ENCODE data around the gene ADARB1. TPM values are rescaled to one million over a fixed set of nuclear protein-coding genes. Genes with fewer than 3 reads are reported as not detected.

Gene ADARB1
- polyA plus RNA-seq, 1 donor (not counting 4 experiments of a cell fraction or from before 2014, with no cell fraction given) = 13.0 TPM

DNA sequence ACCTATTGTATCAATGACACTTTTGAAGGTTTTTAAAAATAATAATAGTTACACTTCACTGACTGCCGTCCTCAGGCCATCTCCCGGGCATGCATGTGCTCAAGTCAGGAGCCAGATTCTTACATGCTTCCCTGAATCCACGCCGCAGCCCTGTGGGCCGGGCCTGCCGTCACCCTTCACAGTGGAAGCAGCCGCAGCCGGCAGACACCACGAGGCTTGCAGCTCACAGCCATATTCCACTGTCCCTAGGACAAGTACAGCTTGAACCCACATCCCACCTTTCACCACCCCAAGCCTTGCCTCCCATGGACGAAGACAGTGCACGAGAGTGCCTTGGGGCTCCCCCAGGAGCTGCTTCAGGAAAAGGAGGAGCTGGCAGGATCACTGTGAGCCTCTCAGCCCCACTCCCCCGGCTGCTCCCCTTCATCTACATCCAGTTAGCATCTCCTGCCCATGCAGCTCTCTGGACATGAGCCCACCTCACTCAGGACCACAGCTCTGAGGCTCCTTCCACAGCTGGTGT is 136.1 kb downstream of the ADARB1 start:
- Histone ChIP-seq H3K4me3 (ENCODE audit: control insufficient read depth in 2 of 3, extremely low read depth in 1 of 3, insufficient read depth in 2 of 3, low read depth in 1 of 3, low read length in 3 of 3) (no peak overlapping the region), H3K27me3 (ENCODE audit: control insufficient read depth, extremely low read depth, insufficient read depth, low read length) (no peaks in the 10 kb centered on the region), H3K27ac (ENCODE audit: control insufficient read depth, insufficient read depth, low read length) (no peak overlapping the region), H3K9ac (ENCODE audit: control insufficient read depth, extremely low read depth, insufficient read depth, low read length) (no peak overlapping the region), H3K9me3 (ENCODE audit: control insufficient read depth, low read depth, low read length) (no peaks in the 10 kb centered on the region), H3K4me1 (ENCODE audit: control insufficient read depth, extremely low read depth, insufficient read depth, low read length) (no peaks in the 10 kb centered on the region), H3K79me2 (ENCODE audit: control insufficient read depth, insufficient read depth, low read length) (no peaks in the 10 kb centered on the region), H3K9me1 (ENCODE audit: control insufficient read depth, extremely low read depth, insufficient read depth, low read length) (no peaks in the 10 kb centered on the region), H2AFZ (ENCODE audit: control insufficient read depth, low read length) (no peak overlapping the region), H3K4me2 (ENCODE audit: control insufficient read depth, extremely low read depth, insufficient read depth, low read depth, low read length) (no peak overlapping the region), H3K36me3 (ENCODE audit: control insufficient read depth in 2 of 2, extremely low read depth in 1 of 2, insufficient read depth in 2 of 2, low read length in 2 of 2) (peaks cover 10 to 24% of the 10 kb centered on the region in 2 experiments), H4K20me1 (ENCODE audit: control insufficient read depth, extremely low read depth, insufficient read depth, low read length) (no peaks in the 10 kb centered on the region)
- dilution Hi-C loops (cut with MboI; ENCODE audit: extremely low pct_ligation_motif_present, low sequenced_read_pairs) = no loop called here
- DNase-seq (ENCODE audit: low read depth, low spot score) (no peak), FAIRE-seq (no peak)
- no peak for TF ChIP-seq CTCF (optimal IDR thresholded peaks at IDR 0.05 in 1 of 3, IDR thresholded peaks at IDR 0.05 in 1 of 3, conservative IDR thresholded peaks at IDR 0.05 in 1 of 3; ENCODE audit: extremely low read depth in 1 of 3, insufficient read depth in 2 of 3, low read length in 3 of 3)
- TF ChIP-seq EZH2 (IDR thresholded peaks at IDR 0.05; ENCODE audit: low read length) = no peak

- TF ChIP-seq EZH2 (IDR thresholded peaks at IDR 0.05; ENCODE audit: low read length) (no peak), CTCF (optimal IDR thresholded peaks at IDR 0.05 in 1 of 3, IDR thresholded peaks at IDR 0.05 in 1 of 3, conservative IDR thresholded peaks at IDR 0.05 in 1 of 3; ENCODE audit: extremely low read depth in 1 of 3, insufficient read depth in 2 of 3, low read length in 3 of 3) (no peak)
- dilution Hi-C loops (cut with MboI; ENCODE audit: extremely low pct_ligation_motif_present, low sequenced_read_pairs) = no loop called here
- Histone ChIP-seq H3K79me2 (ENCODE audit: control insufficient read depth, insufficient read depth, low read length) (no peaks in the 10 kb centered on the region), H3K9ac (ENCODE audit: control insufficient read depth, extremely low read depth, insufficient read depth, low read length) (no peak overlapping the region), H3K36me3 (ENCODE audit: control insufficient read depth in 2 of 2, extremely low read depth in 1 of 2, insufficient read depth in 2 of 2, low read length in 2 of 2) (peaks cover 10 to 24% of the 10 kb centered on the region in 2 experiments), H4K20me1 (ENCODE audit: control insufficient read depth, extremely low read depth, insufficient read depth, low read length) (no peaks in the 10 kb centered on the region), H3K27me3 (ENCODE audit: control insufficient read depth, extremely low read depth, insufficient read depth, low read length) (no peaks in the 10 kb centered on the region), H3K27ac (ENCODE audit: control insufficient read depth, insufficient read depth, low read length) (no peak overlapping the region), H3K4me1 (ENCODE audit: control insufficient read depth, extremely low read depth, insufficient read depth, low read length) (no peaks in the 10 kb centered on the region), H3K4me2 (ENCODE audit: control insufficient read depth, extremely low read depth, insufficient read depth, low read depth, low read length) (no peak overlapping the region), H3K9me3 (ENCODE audit: control insufficient read depth, low read depth, low read length) (no peaks in the 10 kb centered on the region), H3K9me1 (ENCODE audit: control insufficient read depth, extremely low read depth, insufficient read depth, low read length) (no peaks in the 10 kb centered on the region), H2AFZ (ENCODE audit: control insufficient read depth, low read length) (no peak overlapping the region), H3K4me3 (ENCODE audit: control insufficient read depth in 2 of 3, extremely low read depth in 1 of 3, insufficient read depth in 2 of 3, low read depth in 1 of 3, low read length in 3 of 3) (no peak overlapping the region)
- DNase-seq (ENCODE audit: low read depth, low spot score) (no peak), FAIRE-seq (no peak)
These were observed 137.3 kb downstream of the ADARB1 start for GRCh38 chr21:45211661-45212060.
